Panc1 (cell line): ENCODE results near the gene CCDC92B. TPM values are rescaled to one million over a fixed set of nuclear protein-coding genes. Genes with fewer than 3 reads are reported as not detected.

Experiments used
- ATAC-seq: fragments of 200-7000 bp; cut with Tn5 transposase; 2 replicates; pipeline ENCODE4 v1.9.1; 2020; ENCODE audit warnings: mild to moderate bottlenecking, moderate library complexity
- BruUV-seq: library from RNA; stranded (reverse); fragments of 400-500 nt; replicated peaks from 2 replicates; lab custom pipeline; 2021; lab: Mats Ljungman, UMichigan
- CTCF ChIA-PET: fragments of 300-600 bp; sonication (Branson Sonifier 250); formaldehyde crosslinking; loops from one replicate; lab custom pipeline; 2022; ENCODE audit warnings: antibody characterized with exemption; lab: Charles Lee
- POLR2A ChIA-PET: fragments of 300-600 bp; sonication (Branson Sonifier 250); formaldehyde crosslinking; loops from one replicate; lab custom pipeline; 2022; ENCODE audit warnings: antibody characterized with exemption; lab: Charles Lee
- DNase-seq: peaks from one replicate; pipeline ENCODE4 v3.0.0-alpha.2; 2010; ENCODE audit warnings: low read depth, low spot score
- H3K27ac ChIP-seq: 2 replicates; pipeline ENCODE4 v1.5.1; 2011; ENCODE audit warnings: mild to moderate bottlenecking, low read length, inconsistent platforms
- H3K27me3 ChIP-seq: fragments of 200-500 bp; sonication (Bioruptor generic); 2 replicates; pipeline ENCODE4 v1.6.0; 2014; ENCODE audit warnings: low read length, inconsistent platforms; ENCODE audit not compliant: control insufficient read depth, insufficient read depth
- H3K36me3 ChIP-seq: fragments of 200-500 bp; sonication (Bioruptor generic); 2 replicates; pipeline ENCODE4 v1.5.1; 2014; ENCODE audit warnings: inconsistent platforms, mild to moderate bottlenecking, low read length, moderate library complexity; ENCODE audit not compliant: control insufficient read depth, insufficient read depth
- H3K4me1 ChIP-seq: 2 replicates; pipeline ENCODE4 v1.5.1; 2011; ENCODE audit warnings: inconsistent platforms, mild to moderate bottlenecking, low read length, moderate library complexity; ENCODE audit not compliant: control insufficient read depth, insufficient read depth
- H3K4me3 ChIP-seq, 2 experiments: 2 replicates each; pipeline ENCODE4 v1.5.1; 2011 to 2012; ENCODE audit warnings: low read depth in 2 of 2, low read length in 2 of 2, mild to moderate bottlenecking in 2 of 2, inconsistent platforms in 1 of 2, moderate library complexity in 1 of 2
- H3K9me3 ChIP-seq: fragments of 200-500 bp; sonication (Bioruptor generic); 2 replicates; pipeline ENCODE4 v1.5.1; 2014; ENCODE audit warnings: low read depth, mild to moderate bottlenecking, inconsistent platforms, low read length, moderate library complexity; ENCODE audit not compliant: control insufficient read depth, insufficient read depth
- POLR2AphosphoS5 ChIP-seq: IDR thresholded peaks from 2 replicates; pipeline ENCODE4 v1.6.1; 2012; ENCODE audit warnings: mild to moderate bottlenecking, low read depth, low read length, moderate library complexity
- SIN3A ChIP-seq: IDR thresholded peaks from 2 replicates; pipeline ENCODE4 v1.6.1; 2012; ENCODE audit warnings: low read depth, mild to moderate bottlenecking, low read length, moderate library complexity, borderline replicate concordance; ENCODE audit not compliant: insufficient read depth
- TCF7L2 ChIP-seq: IDR thresholded peaks from 2 replicates; pipeline ENCODE4 v1.6.1; 2011; ENCODE audit warnings: mild to moderate bottlenecking, low read depth, low read length, inconsistent platforms
- in situ Hi-C: cut with HindIII; loops from 2 replicates; pipeline ENCODE4 v1.10.0; 2016; ENCODE audit warnings: low sequenced_read_pairs, low pct_unique_long_range_greater_than_20kb
- intact Hi-C: fragments of 100-400 bp; cut with micrococcal nuclease; formaldehyde crosslinking; loops from one replicate; pipeline ENCODE4 v1.10.0; 2022; ENCODE audit not compliant: unreplicated experiment
- total RNA-seq: library from RNA; stranded (reverse); gene quantifications from one replicate; pipeline ENCODE4 v1.2.1, GENCODE V29; 2021; ENCODE audit not compliant: unreplicated experiment
- TF ChIP-seq, protein P1 (sequence below), 2 experiments: IDR thresholded peaks; 2 replicates each; pipeline ENCODE4 v1.6.1; 2011 to 2012; ENCODE audit warnings: low read depth in 2 of 2, control low read depth in 1 of 2, low read length in 1 of 2, mild to moderate bottlenecking in 1 of 2, moderate library complexity in 1 of 2; ENCODE audit not compliant: insufficient read depth in 1 of 2
- TF ChIP-seq, protein P2 (sequence below): fragments of 450-650 bp; IDR thresholded peaks from 2 replicates; pipeline ENCODE4 v1.5.1; 2017; ENCODE audit warnings: mild to moderate bottlenecking

CCDC92B gene
- total RNA-seq, 1 experiment from 2014 or later = 0.51 TPM

DNA sequence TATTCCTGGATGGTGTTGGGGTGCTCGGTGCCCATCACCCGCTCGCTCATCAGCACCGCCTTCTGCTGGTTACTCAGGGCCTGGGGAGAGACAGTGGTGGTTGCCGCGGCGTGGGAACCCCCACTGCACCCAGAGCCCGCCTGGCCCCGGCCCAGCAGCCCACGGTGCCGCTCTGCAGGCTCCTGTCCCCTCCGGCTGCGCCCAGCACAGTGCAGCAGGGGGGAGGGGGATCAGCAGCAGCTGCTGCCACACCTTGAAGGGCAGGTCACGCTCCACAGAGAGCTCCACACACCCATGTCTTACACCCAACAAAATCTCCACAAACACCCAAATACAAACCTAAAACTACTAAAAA, 56.7 kb downstream of the CCDC92B start:
- H3K4me1 ChIP-seq = no peaks in the 10 kb centered on the region; the same call in none of the 2 replicates
- no peak for ATAC-seq
- TF ChIP-seq POLR2AphosphoS5 (no peak), SIN3A (no peak), TCF7L2 (no peak)
- TF ChIP-seq, protein P1, sequence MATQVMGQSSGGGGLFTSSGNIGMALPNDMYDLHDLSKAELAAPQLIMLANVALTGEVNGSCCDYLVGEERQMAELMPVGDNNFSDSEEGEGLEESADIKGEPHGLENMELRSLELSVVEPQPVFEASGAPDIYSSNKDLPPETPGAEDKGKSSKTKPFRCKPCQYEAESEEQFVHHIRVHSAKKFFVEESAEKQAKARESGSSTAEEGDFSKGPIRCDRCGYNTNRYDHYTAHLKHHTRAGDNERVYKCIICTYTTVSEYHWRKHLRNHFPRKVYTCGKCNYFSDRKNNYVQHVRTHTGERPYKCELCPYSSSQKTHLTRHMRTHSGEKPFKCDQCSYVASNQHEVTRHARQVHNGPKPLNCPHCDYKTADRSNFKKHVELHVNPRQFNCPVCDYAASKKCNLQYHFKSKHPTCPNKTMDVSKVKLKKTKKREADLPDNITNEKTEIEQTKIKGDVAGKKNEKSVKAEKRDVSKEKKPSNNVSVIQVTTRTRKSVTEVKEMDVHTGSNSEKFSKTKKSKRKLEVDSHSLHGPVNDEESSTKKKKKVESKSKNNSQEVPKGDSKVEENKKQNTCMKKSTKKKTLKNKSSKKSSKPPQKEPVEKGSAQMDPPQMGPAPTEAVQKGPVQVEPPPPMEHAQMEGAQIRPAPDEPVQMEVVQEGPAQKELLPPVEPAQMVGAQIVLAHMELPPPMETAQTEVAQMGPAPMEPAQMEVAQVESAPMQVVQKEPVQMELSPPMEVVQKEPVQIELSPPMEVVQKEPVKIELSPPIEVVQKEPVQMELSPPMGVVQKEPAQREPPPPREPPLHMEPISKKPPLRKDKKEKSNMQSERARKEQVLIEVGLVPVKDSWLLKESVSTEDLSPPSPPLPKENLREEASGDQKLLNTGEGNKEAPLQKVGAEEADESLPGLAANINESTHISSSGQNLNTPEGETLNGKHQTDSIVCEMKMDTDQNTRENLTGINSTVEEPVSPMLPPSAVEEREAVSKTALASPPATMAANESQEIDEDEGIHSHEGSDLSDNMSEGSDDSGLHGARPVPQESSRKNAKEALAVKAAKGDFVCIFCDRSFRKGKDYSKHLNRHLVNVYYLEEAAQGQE (IDR thresholded peaks at IDR 0.05; ENCODE audit: insufficient read depth in 1 of 2, low read depth in 2 of 2, low read length in 1 of 2) = no peak
- TF ChIP-seq, protein P2, sequence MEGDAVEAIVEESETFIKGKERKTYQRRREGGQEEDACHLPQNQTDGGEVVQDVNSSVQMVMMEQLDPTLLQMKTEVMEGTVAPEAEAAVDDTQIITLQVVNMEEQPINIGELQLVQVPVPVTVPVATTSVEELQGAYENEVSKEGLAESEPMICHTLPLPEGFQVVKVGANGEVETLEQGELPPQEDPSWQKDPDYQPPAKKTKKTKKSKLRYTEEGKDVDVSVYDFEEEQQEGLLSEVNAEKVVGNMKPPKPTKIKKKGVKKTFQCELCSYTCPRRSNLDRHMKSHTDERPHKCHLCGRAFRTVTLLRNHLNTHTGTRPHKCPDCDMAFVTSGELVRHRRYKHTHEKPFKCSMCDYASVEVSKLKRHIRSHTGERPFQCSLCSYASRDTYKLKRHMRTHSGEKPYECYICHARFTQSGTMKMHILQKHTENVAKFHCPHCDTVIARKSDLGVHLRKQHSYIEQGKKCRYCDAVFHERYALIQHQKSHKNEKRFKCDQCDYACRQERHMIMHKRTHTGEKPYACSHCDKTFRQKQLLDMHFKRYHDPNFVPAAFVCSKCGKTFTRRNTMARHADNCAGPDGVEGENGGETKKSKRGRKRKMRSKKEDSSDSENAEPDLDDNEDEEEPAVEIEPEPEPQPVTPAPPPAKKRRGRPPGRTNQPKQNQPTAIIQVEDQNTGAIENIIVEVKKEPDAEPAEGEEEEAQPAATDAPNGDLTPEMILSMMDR = no peak
- H3K27ac ChIP-seq = no peak overlapping the region
- DNase-seq = no peak
- no peaks in the 10 kb centered on the region for H3K36me3 ChIP-seq
- BruUV-seq = TSS peak; percentile 74
- in situ Hi-C loops = no loop called here
- H3K27me3 ChIP-seq = no peaks in the 10 kb centered on the region
- no peak overlapping the region for H3K4me3 ChIP-seq
- CTCF ChIA-PET = no interaction called here
- intact Hi-C loops = no loop called here
- H3K9me3 ChIP-seq = no peaks in the 10 kb centered on the region
- POLR2A ChIA-PET = no interaction called here

DNA sequence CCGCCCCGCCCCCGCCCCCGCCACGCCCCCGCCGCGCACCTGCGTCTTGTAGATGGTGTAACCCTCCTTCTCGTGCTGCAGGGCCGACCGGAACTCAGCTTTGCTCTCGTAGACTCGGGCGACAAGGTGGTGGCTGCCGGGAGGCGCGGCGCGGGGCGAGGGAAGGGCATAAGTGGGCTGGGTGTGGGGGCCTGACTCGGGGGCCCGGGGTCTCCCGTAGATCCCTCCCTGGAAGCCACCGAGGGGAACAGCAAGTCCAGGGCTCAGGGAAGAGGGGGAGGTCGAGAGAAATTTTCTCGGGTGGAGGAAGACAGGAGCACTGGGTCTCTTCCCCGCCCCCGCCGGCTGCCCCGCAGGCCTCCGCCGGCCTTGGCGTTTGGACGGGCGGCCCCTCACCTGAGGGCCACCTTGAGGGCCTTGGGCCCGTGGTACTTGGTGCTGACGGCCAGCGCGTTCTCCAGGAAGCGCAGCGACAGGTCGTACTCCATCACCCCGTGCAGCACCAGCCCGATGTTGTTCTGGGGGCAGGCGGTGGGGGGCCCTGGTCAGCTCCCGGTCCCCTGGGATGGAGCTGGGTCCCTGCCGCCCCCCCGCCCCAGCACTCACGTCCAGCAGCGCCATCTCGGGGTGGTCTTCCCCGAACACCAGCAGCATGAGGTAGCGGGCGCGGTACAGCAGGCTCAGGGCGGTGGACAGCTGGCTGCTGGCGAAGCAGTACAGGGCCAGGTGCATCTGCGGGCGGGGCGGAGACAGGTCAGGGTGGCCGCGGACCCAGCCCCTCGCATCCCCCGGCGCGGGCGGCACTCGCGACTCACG, 57.3 kb downstream of the CCDC92B start:
- BruUV-seq = no TSS peak
- ATAC-seq (no peak), DNase-seq (no peak)
- Histone ChIP-seq H3K36me3 (no peaks in the 10 kb centered on the region), H3K27ac (no peak overlapping the region), H3K4me1 (no peaks in the 10 kb centered on the region; the same call in none of the 2 replicates), H3K27me3 (no peaks in the 10 kb centered on the region), H3K9me3 (no peaks in the 10 kb centered on the region), H3K4me3 (no peak overlapping the region)
- ChIA-PET CTCF (no interaction called here), POLR2A (no interaction called here)
- intact Hi-C loops = no loop called here
- TF ChIP-seq POLR2AphosphoS5 = no peak
- TF ChIP-seq, protein P1 (IDR thresholded peaks at IDR 0.05; ENCODE audit: insufficient read depth in 1 of 2, low read depth in 2 of 2, low read length in 1 of 2) = no peak
- TF ChIP-seq, protein P2 = no peak
- no peak for TF ChIP-seq TCF7L2
- TF ChIP-seq SIN3A = no peak
- in situ Hi-C loops = no loop called here
